ENCODE measurements around the gene PYDC2. TPM values are rescaled to one million over a fixed set of nuclear protein-coding genes. Genes with fewer than 3 reads are reported as not detected.

PYDC2 gene
- total RNA-seq, 2 experiments from 2014 or later = not detected

- POLR2A ChIA-PET = no interaction called here
- no peaks in the 10 kb centered on the region for H3K79me2 ChIP-seq (ENCODE audit: insufficient read depth, low read depth, low read length)
Observed at GRCh38 chr3:191449256-191449655, 11.7 kb upstream of the PYDC2 start.

GRCh38 chr3:191455257-191455952 is 5.6 kb upstream of the PYDC2 start:
- no peaks in the 10 kb centered on the region for H3K36me3 ChIP-seq (ENCODE audit: insufficient read depth, low read length)
- BruUV-seq (replicated peaks) = no TSS peak
- H4K20me1 ChIP-seq (ENCODE audit: insufficient read depth, low read length) = no peaks in the 10 kb centered on the region
- no peaks in the 10 kb centered on the region for H3K4me1 ChIP-seq (ENCODE audit: insufficient read depth, low read length, poor library complexity, severe bottlenecking)
- no peak for TF ChIP-seq CTCF (conservative IDR thresholded peaks at IDR 0.05; ENCODE audit: low read length)
- TF ChIP-seq EZH2phosphoT487 (IDR thresholded peaks at IDR 0.05; ENCODE audit: borderline replicate concordance, low read depth, low read length) = no peak
- H2AFZ ChIP-seq (ENCODE audit: low read length) = no peak overlapping the region
- H3K4me3 ChIP-seq (ENCODE audit: low read depth, low read length, poor library complexity, severe bottlenecking) = no peak overlapping the region
- no peak for DNase-seq (ENCODE audit: low spot score)
- H3K9me3 ChIP-seq (ENCODE audit: low read length) = no peaks in the 10 kb centered on the region
- ChIA-PET CTCF (ENCODE audit: unreplicated experiment) (no interaction called here), POLR2A (interaction anchor here (0.6 kb wide), 1 partner anchor 935 kb away, joined by 3 read pairs; no protein-coding TSS in a partner anchor)
- no peaks in the 10 kb centered on the region for H3K9me2 ChIP-seq (ENCODE audit: insufficient read depth, low read length)
- H3K79me2 ChIP-seq (ENCODE audit: insufficient read depth, low read depth, low read length) = no peaks in the 10 kb centered on the region
- H3K4me2 ChIP-seq (ENCODE audit: low read length) = no peak overlapping the region
- intact Hi-C loops (cut with micrococcal nuclease; ENCODE audit: unreplicated experiment) = no loop called here
- no peak overlapping the region for H3K27ac ChIP-seq (ENCODE audit: low read depth, low read length, poor library complexity, severe bottlenecking)

More at GRCh38 chr3:191449256-191449655, 11.7 kb upstream of the PYDC2 start:
- H3K36me3 ChIP-seq (ENCODE audit: insufficient read depth, low read length) = no peaks in the 10 kb centered on the region
- no peaks in the 10 kb centered on the region for H3K9me2 ChIP-seq (ENCODE audit: insufficient read depth, low read length)
- intact Hi-C loops (cut with micrococcal nuclease; ENCODE audit: unreplicated experiment) = no loop called here
- CTCF ChIA-PET (ENCODE audit: unreplicated experiment) = no interaction called here
- BruUV-seq (replicated peaks) = no TSS peak
- H3K4me1 ChIP-seq (ENCODE audit: insufficient read depth, low read length, poor library complexity, severe bottlenecking) = no peaks in the 10 kb centered on the region
- no peak overlapping the region for H2AFZ ChIP-seq (ENCODE audit: low read length)
- no peak overlapping the region for H3K4me3 ChIP-seq (ENCODE audit: low read depth, low read length, poor library complexity, severe bottlenecking)
- TF ChIP-seq CTCF (conservative IDR thresholded peaks at IDR 0.05; ENCODE audit: low read length) (no peak), EZH2phosphoT487 (IDR thresholded peaks at IDR 0.05; ENCODE audit: borderline replicate concordance, low read depth, low read length) (no peak)
- no peaks in the 10 kb centered on the region for H3K9me3 ChIP-seq (ENCODE audit: low read length)
- no peak overlapping the region for H3K27ac ChIP-seq (ENCODE audit: low read depth, low read length, poor library complexity, severe bottlenecking)
- no peak overlapping the region for H3K4me2 ChIP-seq (ENCODE audit: low read length)
- DNase-seq (ENCODE audit: low spot score) = no peak
- H4K20me1 ChIP-seq (ENCODE audit: insufficient read depth, low read length) = no peaks in the 10 kb centered on the region

GRCh38 chr3:191460360-191460759 is 603 bp upstream of the PYDC2 start:
- intact Hi-C loops (cut with micrococcal nuclease; ENCODE audit: unreplicated experiment) = no loop called here
- no TSS peak for BruUV-seq (replicated peaks)
- POLR2A ChIA-PET = interaction anchor here (0.9 to 1.2 kb wide), 2 partner anchors 8 to 1022 kb away, joined by 3 read pairs; no protein-coding TSS in a partner anchor

More at GRCh38 chr3:191460360-191460759, 603 bp upstream of the PYDC2 start:
- no peaks in the 10 kb centered on the region for H3K9me3 ChIP-seq (ENCODE audit: low read length)
- H3K4me1 ChIP-seq (ENCODE audit: insufficient read depth, low read length, poor library complexity, severe bottlenecking) = no peaks in the 10 kb centered on the region
- H3K27ac ChIP-seq (ENCODE audit: low read depth, low read length, poor library complexity, severe bottlenecking) = no peak overlapping the region
- no peaks in the 10 kb centered on the region for H4K20me1 ChIP-seq (ENCODE audit: insufficient read depth, low read length)
- H3K36me3 ChIP-seq (ENCODE audit: insufficient read depth, low read length) = no peaks in the 10 kb centered on the region
- CTCF ChIA-PET (ENCODE audit: unreplicated experiment) = interaction anchor here (1.1 kb wide), 1 partner anchor 10 kb away, joined by 3 read pairs; no protein-coding TSS in a partner anchor
- TF ChIP-seq CTCF (conservative IDR thresholded peaks at IDR 0.05; ENCODE audit: low read length) (no peak), EZH2phosphoT487 (IDR thresholded peaks at IDR 0.05; ENCODE audit: borderline replicate concordance, low read depth, low read length) (no peak)
- H3K9me2 ChIP-seq (ENCODE audit: insufficient read depth, low read length) = no peaks in the 10 kb centered on the region
- no peak overlapping the region for H2AFZ ChIP-seq (ENCODE audit: low read length)
- no peak overlapping the region for H3K4me2 ChIP-seq (ENCODE audit: low read length)
- DNase-seq (ENCODE audit: low spot score) = no peak
- no peaks in the 10 kb centered on the region for H3K79me2 ChIP-seq (ENCODE audit: insufficient read depth, low read depth, low read length)
- no peak overlapping the region for H3K4me3 ChIP-seq (ENCODE audit: low read depth, low read length, poor library complexity, severe bottlenecking)

All from OCI-LY7 (cell line).